ENCODE results near the gene TRIM49D1. TPM values are rescaled to one million over a fixed set of nuclear protein-coding genes. Genes with fewer than 3 reads are reported as not detected.
A peak's percentile ranks its signal among the peaks of the same experiment; 100 is the strongest.
"Not testable (repeated sequence)": the region's sequence is repeated elsewhere in the genome, so short reads cannot be mapped to it uniquely, and the experiment has no call there.

Gene TRIM49D1
- not detected for total RNA-seq

GRCh38 chr11:89922195-89922660, at the start of gene TRIM49D1:
TRIM49D1 (minus strand) TSS chr11:89922245; CDS start chr11:89917710, 4,535 bp downstream.
- no peak for DNase-seq (ENCODE audit: low spot score)

DNA sequence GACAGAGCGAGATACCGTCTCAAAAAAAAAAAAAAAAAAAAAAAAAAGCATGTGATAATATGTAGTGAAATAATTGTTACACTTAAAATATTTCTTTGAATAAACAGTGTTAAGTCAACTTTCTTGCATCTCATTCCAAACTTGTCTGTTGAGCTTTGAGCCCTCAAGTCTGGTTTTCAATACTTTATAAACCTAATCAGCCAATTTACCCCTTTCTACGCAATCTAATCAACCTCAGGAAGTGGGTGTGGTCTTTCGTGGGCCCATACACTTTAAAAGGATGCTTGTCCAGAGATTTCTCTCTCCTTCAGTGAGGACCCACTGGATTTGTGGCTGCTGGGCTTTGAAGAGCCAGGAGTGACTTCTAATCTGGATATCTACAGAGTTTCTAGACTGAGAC, 43.7 kb upstream of the TRIM49D1 start, which contains the start of gene TRIM64:
Gene TRIM64, plus strand, starts transcription at position 301 of the 400 bp plus-strand sequence. CDS start 2,467 bp downstream, outside the sequence.
- DNase-seq (ENCODE audit: low spot score) = not testable (repeated sequence)

- DNase-seq (ENCODE audit: low spot score) = not testable (repeated sequence)
These were observed 38.8 kb upstream of the TRIM49D1 start for GRCh38 chr11:89960833-89961232.

- not testable (repeated sequence) for DNase-seq (ENCODE audit: low spot score)
These were observed 1.7 kb upstream of the TRIM49D1 start, which contains the start of gene TRIM49D2 for GRCh38 chr11:89923764-89924163. TRIM49D2 (plus strand) TSS chr11:89924064; CDS start chr11:89926762, 2,698 bp downstream.

DNA sequence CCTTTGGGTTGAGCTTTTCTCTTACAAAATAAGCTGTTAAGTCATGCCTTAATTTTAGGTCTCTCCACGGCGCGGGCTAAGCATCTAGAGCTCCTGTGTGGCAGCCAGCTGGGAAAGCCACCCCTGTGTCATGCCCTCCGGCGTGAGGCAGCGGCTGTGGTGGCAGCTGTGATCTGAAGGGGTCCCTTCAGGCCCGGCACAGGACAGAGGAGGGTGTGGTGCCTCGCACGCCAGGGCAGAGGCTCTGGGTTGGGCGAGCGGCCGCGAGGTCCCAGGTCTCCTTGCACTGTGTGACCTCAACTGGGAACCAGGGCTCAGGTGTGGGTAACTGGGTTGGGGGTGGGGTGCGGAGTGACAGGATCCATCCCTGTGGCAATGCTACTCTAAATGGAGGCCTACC, 21.2 kb downstream of the TRIM49D1 start:
- DNase-seq (ENCODE audit: low spot score) = not testable (repeated sequence)

- DNase-seq (ENCODE audit: low spot score) = not testable (repeated sequence)
These were observed 28.8 kb downstream of the TRIM49D1 start for GRCh38 chr11:89893245-89893644.

- not testable (repeated sequence) for DNase-seq (ENCODE audit: low spot score)
These were observed 44.5 kb downstream of the TRIM49D1 start for GRCh38 chr11:89877511-89877910.

DNA sequence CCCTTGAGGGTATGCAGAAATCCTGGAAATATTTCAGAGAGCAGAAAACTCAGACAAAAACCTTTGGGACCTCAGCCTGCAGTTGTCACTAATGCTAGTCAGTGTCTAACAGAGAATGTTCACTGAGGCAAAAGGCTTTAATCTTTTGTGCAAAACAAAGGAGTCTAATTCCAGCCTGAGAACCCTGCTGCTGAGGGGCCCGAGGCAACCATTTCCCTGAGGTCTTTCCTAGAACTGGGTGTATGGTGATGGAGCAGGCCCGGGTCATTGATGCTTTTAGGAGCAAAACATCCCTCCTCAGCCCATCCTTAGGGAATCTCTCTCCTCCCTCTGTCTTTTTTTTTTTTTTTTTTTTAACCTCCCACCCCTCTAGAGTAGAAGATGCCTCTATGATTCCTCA, 49.5 kb downstream of the TRIM49D1 start:
- DNase-seq (ENCODE audit: low spot score) = not testable (repeated sequence)

DNA sequence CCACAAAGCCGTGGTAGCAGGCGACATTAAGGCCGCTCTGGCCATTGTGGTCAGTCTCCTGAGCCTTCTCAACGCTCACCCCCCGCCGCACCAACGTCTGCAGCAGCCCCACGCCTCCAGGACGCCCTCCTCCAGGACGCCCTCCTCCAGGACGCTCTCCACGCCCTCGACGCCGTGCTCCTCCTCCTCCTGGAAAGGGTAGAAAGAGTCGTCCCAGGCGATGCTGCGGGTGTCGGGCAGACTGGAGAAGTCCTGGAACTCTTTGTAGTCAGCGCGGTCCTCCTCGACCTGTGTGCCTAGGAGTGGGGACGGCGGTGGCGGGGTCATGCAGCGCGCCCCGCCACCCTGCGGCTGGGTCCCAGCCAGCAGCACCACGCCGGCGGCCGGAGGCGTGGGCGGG, 56.8 kb downstream of the TRIM49D1 start:
- not testable (repeated sequence) for DNase-seq (ENCODE audit: low spot score)

DNA sequence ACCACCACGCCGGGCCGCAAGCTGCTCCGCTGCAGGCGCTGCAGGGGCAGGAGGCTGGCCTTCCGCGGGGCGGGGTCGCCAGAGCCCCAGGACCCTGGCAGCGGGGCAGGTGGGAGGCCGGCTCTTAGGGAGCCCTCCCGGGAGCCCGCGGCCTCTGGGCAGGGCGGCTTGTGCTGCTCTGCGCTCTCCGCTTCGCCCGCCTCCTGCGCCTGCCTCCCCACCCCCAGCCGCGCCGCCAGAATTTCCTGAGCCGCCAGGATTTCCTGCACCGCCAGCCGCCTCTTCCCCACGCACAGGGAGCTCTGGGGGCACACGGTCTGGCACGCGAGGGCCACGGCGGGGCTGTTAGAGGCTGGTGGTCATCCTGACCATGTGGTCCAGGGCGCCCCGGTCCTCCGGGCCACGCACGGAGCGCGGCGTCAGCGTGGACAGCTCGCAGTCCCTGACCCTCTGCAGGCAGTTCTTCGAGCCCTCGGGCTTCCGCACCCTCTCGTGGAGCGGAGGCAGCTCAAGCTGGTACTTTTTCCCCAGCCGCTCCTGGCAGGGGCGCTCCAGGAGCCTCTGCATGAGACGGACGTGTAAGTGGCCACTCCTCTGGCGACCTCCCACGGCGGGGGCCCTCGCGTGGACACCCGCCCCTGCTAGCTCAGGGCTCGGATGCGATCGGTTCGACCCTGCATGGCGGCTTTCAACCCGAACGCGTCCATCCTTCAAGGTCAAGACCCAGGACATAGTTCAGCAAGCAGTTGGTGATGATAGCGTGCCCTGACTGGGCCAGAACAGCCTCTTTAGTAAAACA, 57.9 kb downstream of the TRIM49D1 start:
- DNase-seq (ENCODE audit: low spot score) = peak; percentile 40

Other genes with a start within 250 kb of the TRIM49D1 start
- not detected for gene TRIM77, start 211.9 kb downstream of the TRIM49D1 start, total RNA-seq
- gene TRIM49, start 113.7 kb downstream of the TRIM49D1 start, total RNA-seq = not detected
- not detected for gene TRIM64B, start 43.8 kb downstream of the TRIM49D1 start, total RNA-seq
- not detected for gene TRIM49D2, start 1.8 kb upstream of the TRIM49D1 start, total RNA-seq
- not detected for gene TRIM64, start 43.8 kb upstream of the TRIM49D1 start, total RNA-seq
- not detected for gene TRIM49C, start 108.9 kb upstream of the TRIM49D1 start, total RNA-seq
- not detected for gene UBTFL1, start 163.7 kb upstream of the TRIM49D1 start, total RNA-seq
- 0.95 TPM for gene NAALAD2, start 212.4 kb upstream of the TRIM49D1 start, total RNA-seq